ENCODE results near the gene CSNK1A1L. TPM values are rescaled to one million over a fixed set of nuclear protein-coding genes. Genes with fewer than 3 reads are reported as not detected.

The CSNK1A1L gene
- total and polyA plus RNA-seq, 9 donors = not detected

GRCh38 chr13:37102896-37103295 is 2.6 kb downstream of the CSNK1A1L start:
- Histone ChIP-seq H3K9me3 (no peaks in the 10 kb centered on the region), H3K27me3 (no peaks in the 10 kb centered on the region), H3K36me3 (no peaks in the 10 kb centered on the region), H3K4me3 (no peak overlapping the region), H3K27ac (no peak overlapping the region), H3K4me1 (ENCODE audit: insufficient read depth) (no peaks in the 10 kb centered on the region)
- no peak for DNase-seq
- TF ChIP-seq POLR2A (IDR thresholded peaks at IDR 0.05) (no peak), CTCF (IDR thresholded peaks at IDR 0.05) (no peak), EP300 (IDR thresholded peaks at IDR 0.05) (no peak)
- intact Hi-C loops (cut with DNase I) = loop anchor here in 1 of 4 donors (10.0 kb wide), 1 partner anchor 502 kb away; no protein-coding TSS in a partner anchor
- 26 to 49% (median 39%) methylated on average over 4 of the region's 4 CpGs for WGBS, 3 donors

- no peak for DNase-seq
- Histone ChIP-seq H3K4me3 (no peak overlapping the region), H3K4me1 (ENCODE audit: insufficient read depth) (no peaks in the 10 kb centered on the region), H3K27ac (no peak overlapping the region), H3K36me3 (no peaks in the 10 kb centered on the region), H3K9me3 (no peaks in the 10 kb centered on the region), H3K27me3 (no peaks in the 10 kb centered on the region)
- WGBS, 3 donors = 55 to 63% (median 62%) methylated on average over 1 of the region's 1 CpG
- TF ChIP-seq CTCF (IDR thresholded peaks at IDR 0.05) = no peak
- no peak for TF ChIP-seq POLR2A (IDR thresholded peaks at IDR 0.05)
- no peak for TF ChIP-seq EP300 (IDR thresholded peaks at IDR 0.05)
- intact Hi-C loops (cut with DNase I) = loop anchor here in 1 of 4 donors (10.0 kb wide), 1 partner anchor 504 kb away; no protein-coding TSS in a partner anchor
These were observed 4.3 kb downstream of the CSNK1A1L start for GRCh38 chr13:37101201-37101600.

GRCh38 chr13:37100731-37101130 is 4.7 kb downstream of the CSNK1A1L start:
- Histone ChIP-seq H3K4me1 (ENCODE audit: insufficient read depth) (no peaks in the 10 kb centered on the region), H3K27me3 (no peaks in the 10 kb centered on the region), H3K27ac (no peak overlapping the region), H3K36me3 (no peaks in the 10 kb centered on the region), H3K4me3 (no peak overlapping the region), H3K9me3 (no peaks in the 10 kb centered on the region)
- no peak for DNase-seq
- TF ChIP-seq CTCF (IDR thresholded peaks at IDR 0.05) = no peak
- TF ChIP-seq EP300 (IDR thresholded peaks at IDR 0.05) = no peak
- TF ChIP-seq POLR2A (IDR thresholded peaks at IDR 0.05) = no peak
- intact Hi-C loops (cut with DNase I) = loop anchor here in 1 of 4 donors (10.0 kb wide), 1 partner anchor 504 kb away; no protein-coding TSS in a partner anchor

GRCh38 chr13:37097076-37097475 is 8.4 kb downstream of the CSNK1A1L start:
- intact Hi-C loops (cut with DNase I) = no loop called here

More at GRCh38 chr13:37097076-37097475, 8.4 kb downstream of the CSNK1A1L start:
- WGBS, 3 donors = 50 to 69% (median 65%) methylated on average over 4 of the region's 4 CpGs
- Histone ChIP-seq H3K36me3 (no peaks in the 10 kb centered on the region), H3K4me1 (ENCODE audit: insufficient read depth) (no peaks in the 10 kb centered on the region), H3K9me3 (no peaks in the 10 kb centered on the region), H3K4me3 (no peak overlapping the region), H3K27me3 (no peaks in the 10 kb centered on the region), H3K27ac (no peak overlapping the region)
- no peak for DNase-seq
- TF ChIP-seq EP300 (IDR thresholded peaks at IDR 0.05) (no peak), CTCF (IDR thresholded peaks at IDR 0.05) (no peak), POLR2A (IDR thresholded peaks at IDR 0.05) (no peak)

Measured in ovary (tissue), 9 donors.